Renal cortex interstitium (tissue), 15 donors: ENCODE results near the gene PKN2. TPM values are rescaled to one million over a fixed set of nuclear protein-coding genes. Genes with fewer than 3 reads are reported as not detected.
A peak's percentile ranks its signal among the peaks of the same experiment; 100 is the strongest.

Source experiments
- DNase-seq, 11 donors: peaks; one replicate each; pipeline ENCODE4 v3.0.0-alpha.2; 2013; ENCODE audit warnings: low read depth in 9 of 11, low spot score in 4 of 11; ENCODE audit errors: extremely low read depth in 1 of 11
- long read RNA-seq, 16 experiments: transcript quantifications; one replicate each; lab custom pipeline, GENCODE V29; 2026
- polyA plus RNA-seq, 3 donors: library from polyadenylated mRNA; unstranded; fragments of 120-200 nt; gene quantifications; one replicate each; pipeline ENCODE4 v1.2.1, GENCODE V29; 2013; ENCODE audit not compliant: insufficient read length in 3 of 3

PKN2 gene
- polyA plus RNA-seq, result 10 to 100 TPM; 57.7 to 78.7 (median 72.3) TPM
- long read RNA-seq, donor 1, partial matches to known transcripts, result 9 of 9 reads
- long read RNA-seq, donor 1, other reads (novel, unspliced or antisense), result 0 of 9 reads
- long read RNA-seq, donor 2, full-length matches to known transcripts, result 5 of 23 reads
- long read RNA-seq, donor 2, partial matches to known transcripts, result 18 of 23 reads
- long read RNA-seq, donor 2, other reads (novel, unspliced or antisense), result 0 of 23 reads
- long read RNA-seq, donor 3, full-length matches to known transcripts, result 6 of 95 reads
- long read RNA-seq, donor 3, partial matches to known transcripts, result 89 of 95 reads
- long read RNA-seq, donor 3, other reads (novel, unspliced or antisense), result 0 of 95 reads
- long read RNA-seq, donor 4, full-length matches to known transcripts, result 5 of 11 reads
- long read RNA-seq, donor 4, partial matches to known transcripts, result 6 of 11 reads
- long read RNA-seq, donor 4, other reads (novel, unspliced or antisense), result 0 of 11 reads
- long read RNA-seq, donor 5, result 0 reads
- long read RNA-seq, donor 6, full-length matches to known transcripts, result 6 of 82 reads
- long read RNA-seq, donor 6, partial matches to known transcripts, result 30 of 82 reads
- long read RNA-seq, donor 6, other reads (novel, unspliced or antisense), result 46 of 82 reads
- long read RNA-seq, donor 7, full-length matches to known transcripts, result 4 of 251 reads
- long read RNA-seq, donor 7, partial matches to known transcripts, result 199 of 251 reads
- long read RNA-seq, donor 7, other reads (novel, unspliced or antisense), result 48 of 251 reads
- long read RNA-seq, donor 8, full-length matches to known transcripts, result 7 of 130 reads
- long read RNA-seq, donor 8, partial matches to known transcripts, result 81 of 130 reads
- long read RNA-seq, donor 8, other reads (novel, unspliced or antisense), result 42 of 130 reads
- long read RNA-seq, donor 9, full-length matches to known transcripts, result 7 of 16 reads
- long read RNA-seq, donor 9, partial matches to known transcripts, result 9 of 16 reads
- long read RNA-seq, donor 9, other reads (novel, unspliced or antisense), result 0 of 16 reads
- long read RNA-seq, donor 10, full-length matches to known transcripts, result 6 of 18 reads
- long read RNA-seq, donor 10, partial matches to known transcripts, result 12 of 18 reads
- long read RNA-seq, donor 10, other reads (novel, unspliced or antisense), result 0 of 18 reads
- long read RNA-seq, donor 11, full-length matches to known transcripts, result 1 of 1 reads
- long read RNA-seq, donor 11, partial matches to known transcripts, result 0 of 1 reads
- long read RNA-seq, donor 11, other reads (novel, unspliced or antisense), result 0 of 1 reads
- long read RNA-seq, donor 12, partial matches to known transcripts, result 5 of 58 reads
- long read RNA-seq, donor 12, other reads (novel, unspliced or antisense), result 52 of 58 reads
- long read RNA-seq, donor 13, full-length matches to known transcripts, result 10 of 150 reads
- long read RNA-seq, donor 13, partial matches to known transcripts, result 78 of 150 reads
- long read RNA-seq, donor 13, other reads (novel, unspliced or antisense), result 62 of 150 reads
- long read RNA-seq, donor 14, full-length matches to known transcripts, result 3 of 3 reads
- long read RNA-seq, donor 14, partial matches to known transcripts, result 0 of 3 reads
- long read RNA-seq, donor 14, other reads (novel, unspliced or antisense), result 0 of 3 reads
- long read RNA-seq, donor 15, partial matches to known transcripts, result 6 of 8 reads
- long read RNA-seq, donor 15, other reads (novel, unspliced or antisense), result 0 of 8 reads
- long read RNA-seq, donor 16, full-length matches to known transcripts, result 11 of 181 reads
- long read RNA-seq, donor 16, partial matches to known transcripts, result 170 of 181 reads
- long read RNA-seq, donor 16, other reads (novel, unspliced or antisense), result 0 of 181 reads

DNA sequence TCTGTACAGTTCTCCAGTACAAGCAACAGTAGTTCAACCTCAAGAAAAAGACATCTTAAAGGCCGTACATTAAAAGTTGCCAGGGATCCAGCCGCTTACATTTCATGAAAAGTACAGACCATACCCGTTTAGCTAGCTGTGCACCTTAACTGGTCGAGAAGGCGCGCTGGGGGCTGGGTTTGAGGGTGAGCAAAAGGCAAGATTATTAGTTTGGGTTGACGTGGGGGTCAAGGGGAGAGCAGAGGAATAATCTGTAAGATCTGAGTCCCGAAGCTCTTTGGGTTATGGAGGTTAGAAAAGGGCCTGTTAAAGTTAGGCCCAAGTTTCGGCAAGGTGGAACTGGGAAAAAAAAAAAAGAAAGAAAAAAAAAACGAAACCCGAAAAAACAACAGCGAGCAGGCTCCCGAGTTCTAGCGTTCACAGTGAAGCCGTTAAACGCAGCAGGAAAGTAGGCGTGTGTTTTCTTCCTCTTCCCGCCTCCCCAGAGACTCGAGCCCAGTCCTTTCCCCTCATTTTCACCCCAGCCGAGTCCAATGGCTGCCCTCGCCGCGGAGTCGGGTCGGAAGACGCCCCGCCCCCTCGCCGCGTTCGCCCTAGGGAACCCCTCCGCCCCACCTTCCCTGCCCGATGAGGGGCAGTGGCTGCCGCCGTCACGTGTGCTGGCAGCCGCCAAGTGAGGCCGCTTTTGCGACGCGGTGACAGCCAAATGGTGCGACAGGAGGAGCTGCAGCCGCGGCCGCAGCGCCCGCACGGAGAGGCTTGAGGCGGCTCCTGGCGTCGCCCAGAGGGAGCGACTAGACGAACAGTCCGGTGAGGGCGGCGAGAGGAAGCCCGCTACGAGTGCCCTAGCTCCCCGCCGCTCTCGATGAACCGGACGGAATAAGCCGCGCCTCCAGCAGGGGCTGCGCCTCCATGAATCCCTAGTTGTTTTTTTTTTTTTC lies at the start of gene PKN2:
TSS of gene PKN2 (plus strand) at position 733 of the 941 bp plus-strand sequence. CDS start 308 bp downstream, outside the sequence.
- peak; percentile 90 to 99 (median 98) for DNase-seq

GRCh38 chr1:88634538-88634937 lies 49.5 kb upstream of the PKN2 start:
- no peak for DNase-seq

GRCh38 chr1:88640060-88640459 lies 44.0 kb upstream of the PKN2 start:
- no peak for DNase-seq

DNA sequence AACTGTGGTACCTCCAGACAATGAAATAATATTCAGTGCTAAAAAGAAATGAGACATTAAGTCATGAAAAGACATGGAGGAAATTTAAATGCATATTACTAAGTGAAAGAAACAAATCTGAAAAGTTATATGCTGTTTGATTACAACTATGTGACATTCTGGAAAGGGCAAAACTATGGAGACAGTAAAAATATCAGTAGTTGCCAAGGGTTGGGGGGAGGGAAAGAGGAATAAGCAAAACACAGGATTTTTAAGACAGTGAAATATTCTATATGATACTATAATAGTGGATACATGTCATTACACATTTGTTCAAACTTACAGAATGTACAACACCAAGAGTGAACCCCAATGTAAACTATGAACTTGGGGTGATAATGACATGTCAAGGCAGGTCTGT lies 38.2 kb upstream of the PKN2 start:
- DNase-seq, result no peak

- no peak for DNase-seq
These were observed 37.4 kb upstream of the PKN2 start for GRCh38 chr1:88646476-88647248.

DNA sequence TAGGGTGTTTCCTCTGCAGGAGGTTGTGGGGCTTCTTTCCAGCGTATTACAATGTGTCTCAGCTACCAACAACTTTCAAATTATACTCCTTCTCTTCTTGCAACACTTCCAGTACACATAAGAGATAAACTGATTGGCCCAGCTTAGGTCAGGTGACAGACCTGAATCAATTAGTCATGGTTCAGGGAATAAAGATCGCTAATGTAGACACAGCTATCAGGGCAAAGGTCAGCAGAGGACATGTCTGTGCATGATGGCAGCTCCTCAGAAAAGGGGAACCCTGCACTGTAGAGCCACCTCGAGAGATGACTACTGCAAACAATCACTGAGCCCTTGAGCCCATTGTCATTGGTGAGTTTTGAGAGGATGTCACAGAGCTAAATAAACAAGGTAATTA lies 36.8 kb upstream of the PKN2 start:
- DNase-seq, result no peak

GRCh38 chr1:88647749-88648415 lies 36.2 kb upstream of the PKN2 start:
- no peak for DNase-seq

DNA sequence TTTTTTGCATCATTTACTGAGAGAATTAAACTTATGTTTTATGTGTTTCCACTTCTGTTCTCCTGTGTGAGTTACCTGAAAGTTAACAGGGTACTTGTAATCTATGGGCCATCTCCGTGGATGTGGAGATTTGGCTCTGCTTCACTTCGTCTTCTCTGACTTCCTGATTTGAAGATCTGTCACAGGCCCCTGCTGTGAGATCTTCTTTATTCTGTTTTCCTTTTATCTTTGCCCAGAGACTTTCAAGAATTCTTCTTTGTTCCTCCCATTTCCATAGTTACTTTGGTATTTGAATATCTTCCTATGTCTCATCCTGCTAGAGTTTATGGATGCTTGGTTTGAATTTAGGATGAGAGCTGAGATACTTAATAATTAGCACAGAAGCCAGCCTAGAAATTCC lies 35.4 kb upstream of the PKN2 start:
- no peak for DNase-seq

DNA sequence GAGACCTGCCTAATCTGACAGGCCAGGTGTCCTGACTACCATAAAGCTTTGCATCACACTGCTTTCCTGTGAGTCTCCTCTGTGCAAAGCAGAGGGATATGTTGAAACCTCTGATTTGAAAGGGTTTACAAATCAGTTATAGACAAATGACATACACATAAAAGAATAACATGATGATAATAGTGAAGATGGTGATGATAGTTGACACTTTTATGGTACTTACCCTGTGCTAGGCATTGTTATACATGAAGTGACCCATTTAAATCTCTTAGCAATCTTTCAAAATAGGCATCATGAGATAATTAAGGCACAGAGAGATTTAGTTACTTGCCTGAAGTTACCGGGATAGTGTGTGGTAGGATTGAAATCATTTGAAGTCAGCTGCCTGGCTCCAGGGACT lies 34.1 kb upstream of the PKN2 start:
- no peak for DNase-seq

DNA sequence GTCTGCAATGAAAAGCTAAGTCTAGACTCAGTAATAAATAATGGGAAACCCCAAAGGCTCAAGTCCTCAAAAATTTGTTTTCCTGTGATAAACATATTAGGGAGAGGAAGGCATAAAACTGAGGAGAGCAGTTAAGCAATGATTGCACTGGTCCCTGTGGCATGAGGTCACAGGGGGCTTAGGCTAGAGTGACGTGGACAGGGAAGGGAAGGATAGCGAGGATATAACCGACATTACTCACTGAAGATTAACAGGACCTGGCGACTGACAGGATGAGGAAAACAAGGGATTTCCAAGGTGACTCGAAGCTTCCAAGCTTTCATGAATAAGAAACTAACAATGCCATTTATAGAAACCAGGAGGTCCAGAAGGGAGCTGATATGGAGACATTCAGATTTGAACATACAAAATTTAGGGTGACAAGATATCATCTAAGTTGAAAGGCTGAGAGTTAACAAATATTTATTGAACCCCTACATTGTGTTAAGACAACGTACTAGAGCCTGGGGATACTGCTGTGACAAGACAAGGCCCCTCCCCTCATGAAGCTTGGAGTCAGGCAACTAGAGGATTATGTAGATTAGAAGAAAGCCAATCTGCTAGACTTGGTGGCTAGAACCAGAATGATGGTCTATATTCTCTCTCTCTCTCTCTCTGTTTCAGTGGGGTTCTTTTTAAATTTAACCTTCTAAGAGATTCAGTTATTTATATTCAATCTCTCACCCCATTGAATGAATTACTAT lies 33.2 kb upstream of the PKN2 start:
- DNase-seq, result no peak

DNA sequence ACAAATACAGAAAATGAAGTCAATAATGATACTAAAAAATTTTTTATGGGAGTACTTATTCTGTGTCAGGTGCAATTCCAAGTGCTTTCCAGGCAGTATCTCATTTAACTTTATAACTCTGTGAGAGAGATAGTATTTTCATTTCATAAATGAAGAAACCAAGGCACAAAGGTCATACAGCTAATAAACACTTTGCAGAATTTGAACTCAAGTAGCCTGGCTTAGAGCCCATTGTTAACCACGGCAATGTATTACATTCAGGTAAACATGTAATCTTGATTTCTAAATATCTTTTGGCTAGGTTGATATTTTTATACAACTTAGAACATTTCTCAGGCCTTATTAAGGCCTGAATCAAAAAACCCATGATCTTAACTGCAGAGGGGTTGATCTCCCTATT lies 28.9 kb upstream of the PKN2 start:
- no peak for DNase-seq

GRCh38 chr1:88655685-88656299 lies 28.3 kb upstream of the PKN2 start:
- DNase-seq, result peak in 9 of 11 donors; percentile 3 to 23 (median 8)

GRCh38 chr1:88658419-88658818 lies 25.7 kb upstream of the PKN2 start:
- no peak for DNase-seq

GRCh38 chr1:88659552-88659951 lies 24.5 kb upstream of the PKN2 start:
- no peak for DNase-seq

DNA sequence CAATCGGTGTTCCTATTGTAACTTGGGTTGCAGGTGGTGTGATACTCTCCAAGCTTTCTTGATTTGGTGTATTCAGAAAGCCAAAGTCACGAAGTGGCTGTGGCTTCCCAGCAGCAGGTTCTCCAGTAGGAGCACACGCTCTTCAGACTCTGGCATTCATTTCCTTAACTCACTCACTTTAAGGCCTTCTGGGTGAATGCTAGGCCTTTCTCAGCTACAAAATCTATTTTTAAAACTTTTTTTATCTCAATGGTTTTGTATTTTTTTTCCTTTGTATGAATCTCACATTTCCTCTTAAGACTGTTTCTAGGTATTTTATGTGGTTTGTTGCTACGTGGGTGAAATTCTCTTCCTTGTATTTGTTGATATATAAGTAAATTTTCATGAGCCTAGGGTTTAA lies 22.9 kb upstream of the PKN2 start:
- no peak for DNase-seq
